Upper lobe of left lung (tissue), 6 donors: ENCODE measurements around the gene TBC1D1. TPM values are rescaled to one million over a fixed set of nuclear protein-coding genes. Genes with fewer than 3 reads are reported as not detected.

Experiments
- ATAC-seq, 2 donors: fragments of 200-7000 bp; cut with Tn5 transposase; one replicate each; pipeline ENCODE4 v1.9.1; 2022; ENCODE audit warnings: mild to moderate bottlenecking in 2 of 2, moderate library complexity in 2 of 2; ENCODE audit not compliant: low FRiP score in 2 of 2
- DNase-seq, 2 donors: peaks; one replicate each; pipeline ENCODE4 v3.0.0-alpha.2; 2019 to 2020
- H3K27ac ChIP-seq, 4 donors: fragments of 200-600 bp; sonication (generic); one replicate each; pipeline ENCODE4 v1.5.1; 2016 to 2019
- H3K27me3 ChIP-seq, 4 donors: fragments of 200-600 bp; sonication (generic); one replicate each; pipeline ENCODE4 v1.5.1; 2017 to 2019
- H3K36me3 ChIP-seq, 4 donors: fragments of 200-600 bp; sonication (generic); one replicate each; pipeline ENCODE4 v1.5.1; 2016 to 2019
- H3K4me1 ChIP-seq, 4 donors: fragments of 200-600 bp; sonication (generic); one replicate each; pipeline ENCODE4 v1.5.1; 2018 to 2019
- H3K4me3 ChIP-seq, 4 donors: fragments of 200-600 bp; sonication (generic); one replicate each; pipeline ENCODE4 v1.5.1; 2017 to 2019; ENCODE audit warnings: mild to moderate bottlenecking in 2 of 4, moderate library complexity in 1 of 4
- H3K9me3 ChIP-seq, 4 donors: fragments of 200-600 bp; sonication (generic); one replicate each; pipeline ENCODE4 v1.5.1; 2018 to 2019
- EP300 ChIP-seq, 4 donors: sonication (generic); formaldehyde crosslinking; IDR thresholded peaks; one replicate each; pipeline ENCODE4 v1.5.1; 2017; ENCODE audit warnings: antibody characterized with exemption in 4 of 4, control low read depth in 2 of 4
- POLR2A ChIP-seq, 4 donors: fragments of 450-650 bp; IDR thresholded peaks; one replicate each; pipeline ENCODE4 v1.5.1; 2016 to 2017; ENCODE audit warnings: antibody characterized with exemption in 4 of 4, mild to moderate bottlenecking in 2 of 4
- POLR2AphosphoS5 ChIP-seq, 2 donors: sonication (generic); formaldehyde crosslinking; IDR thresholded peaks; one replicate each; pipeline ENCODE4 v1.5.1; 2017; ENCODE audit warnings: antibody characterized with exemption in 2 of 2
- WGBS, 2 donors: methylation state at CpG; one replicate each; pipeline ENCODE4 v1.1.5; 2017 to 2018; 5-methylcytosine and 5-hydroxymethylcytosine counted together
- total RNA-seq, 6 donors: library from RNA; depleted of rRNA in 4 of 6; stranded (reverse); fragments of >200 nt in 4 of 6; gene quantifications; one replicate each; pipeline versions ENCODE4 v1.1.0 to v1.2.1, GENCODE V29; 2016 to 2021
- TF ChIP-seq, protein P1 (sequence below), 6 experiments: fragments of 450-650 bp in 4 of 6; fragments of 200-600 bp in 2 of 6; sonication (generic) in 2 of 6; IDR thresholded peaks; one replicate each; pipeline ENCODE4 v1.5.1; 2016 to 2019; ENCODE audit warnings: antibody characterized with exemption in 6 of 6
- donor health status: DM: no; HTN: no; CAD: no; lungs with moderate emphysema.
- donor health status: DM: no; HTN: yes; CAD: no; lungs with severe emphysema.

Gene TBC1D1
- total RNA-seq, 6 donors from 2014 or later = 45.1 to 68.1 (median 58.0) TPM

DNA sequence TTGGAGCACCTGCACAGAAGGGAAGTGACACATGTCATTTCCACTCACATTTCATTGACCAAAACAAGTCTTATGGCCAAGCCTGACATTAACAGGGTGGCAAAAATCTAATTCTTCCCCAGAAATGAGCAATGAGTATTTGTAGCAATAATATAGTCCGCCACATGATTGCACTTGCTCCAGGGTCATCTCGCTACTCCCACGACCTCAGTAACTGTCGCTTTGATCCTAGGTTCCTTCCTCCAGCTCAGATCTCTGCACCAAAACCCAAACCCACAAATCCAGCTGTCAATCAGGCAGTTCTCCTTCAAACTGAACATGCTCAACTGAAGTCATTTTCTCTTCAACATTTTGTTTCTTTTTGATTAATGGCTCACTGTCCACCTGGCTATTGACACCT lies 44.1 kb downstream of the TBC1D1 start:
- DNase-seq = no peak
- Histone ChIP-seq H3K4me3 (no peak overlapping the region), H3K27me3 (no peaks in the 10 kb centered on the region), H3K4me1 (no peaks in the 10 kb centered on the region), H3K9me3 (no peaks in the 10 kb centered on the region), H3K27ac (no peak overlapping the region), H3K36me3 (no peaks in the 10 kb centered on the region)
- no peak for TF ChIP-seq POLR2A (IDR thresholded peaks at IDR 0.05)
- no peak for TF ChIP-seq POLR2AphosphoS5 (IDR thresholded peaks at IDR 0.05)
- TF ChIP-seq, protein P1, sequence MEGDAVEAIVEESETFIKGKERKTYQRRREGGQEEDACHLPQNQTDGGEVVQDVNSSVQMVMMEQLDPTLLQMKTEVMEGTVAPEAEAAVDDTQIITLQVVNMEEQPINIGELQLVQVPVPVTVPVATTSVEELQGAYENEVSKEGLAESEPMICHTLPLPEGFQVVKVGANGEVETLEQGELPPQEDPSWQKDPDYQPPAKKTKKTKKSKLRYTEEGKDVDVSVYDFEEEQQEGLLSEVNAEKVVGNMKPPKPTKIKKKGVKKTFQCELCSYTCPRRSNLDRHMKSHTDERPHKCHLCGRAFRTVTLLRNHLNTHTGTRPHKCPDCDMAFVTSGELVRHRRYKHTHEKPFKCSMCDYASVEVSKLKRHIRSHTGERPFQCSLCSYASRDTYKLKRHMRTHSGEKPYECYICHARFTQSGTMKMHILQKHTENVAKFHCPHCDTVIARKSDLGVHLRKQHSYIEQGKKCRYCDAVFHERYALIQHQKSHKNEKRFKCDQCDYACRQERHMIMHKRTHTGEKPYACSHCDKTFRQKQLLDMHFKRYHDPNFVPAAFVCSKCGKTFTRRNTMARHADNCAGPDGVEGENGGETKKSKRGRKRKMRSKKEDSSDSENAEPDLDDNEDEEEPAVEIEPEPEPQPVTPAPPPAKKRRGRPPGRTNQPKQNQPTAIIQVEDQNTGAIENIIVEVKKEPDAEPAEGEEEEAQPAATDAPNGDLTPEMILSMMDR (IDR thresholded peaks at IDR 0.05) = no peak
- no peak for TF ChIP-seq EP300 (IDR thresholded peaks at IDR 0.05)
- 76 to 96% methylated on average over 4 of the region's 4 CpGs for WGBS, 2 donors
- no peak for ATAC-seq

GRCh38 chr4:37936889-37937498 lies 46.1 kb downstream of the TBC1D1 start:
- no peaks in the 10 kb centered on the region for H3K9me3 ChIP-seq
- WGBS, 2 donors = 54 to 57% methylated on average over 7 of the region's 7 CpGs
- H3K4me3 ChIP-seq = no peak overlapping the region
- DNase-seq (no peak), ATAC-seq (no peak)
- no peaks in the 10 kb centered on the region for H3K36me3 ChIP-seq
- H3K4me1 ChIP-seq = no peaks in the 10 kb centered on the region
- no peaks in the 10 kb centered on the region for H3K27me3 ChIP-seq
- H3K27ac ChIP-seq = no peak overlapping the region
- TF ChIP-seq POLR2A (IDR thresholded peaks at IDR 0.05) = no peak
- no peak for TF ChIP-seq POLR2AphosphoS5 (IDR thresholded peaks at IDR 0.05)
- TF ChIP-seq, protein P1 (IDR thresholded peaks at IDR 0.05) = no peak
- TF ChIP-seq EP300 (IDR thresholded peaks at IDR 0.05) = no peak

- no peaks in the 10 kb centered on the region for H3K36me3 ChIP-seq
- H3K4me3 ChIP-seq = no peak overlapping the region
- WGBS, 2 donors = 98% methylated on average over 3 of the region's 3 CpGs
- ATAC-seq (no peak), DNase-seq (no peak)
- H3K9me3 ChIP-seq = no peaks in the 10 kb centered on the region
- TF ChIP-seq POLR2AphosphoS5 (IDR thresholded peaks at IDR 0.05) = no peak
- TF ChIP-seq, protein P1 (IDR thresholded peaks at IDR 0.05) = no peak
- no peak for TF ChIP-seq POLR2A (IDR thresholded peaks at IDR 0.05)
- TF ChIP-seq EP300 (IDR thresholded peaks at IDR 0.05) = no peak
- no peaks in the 10 kb centered on the region for H3K4me1 ChIP-seq
- H3K27me3 ChIP-seq = no peaks in the 10 kb centered on the region
- H3K27ac ChIP-seq = no peak overlapping the region
Measured at GRCh38 chr4:37938208-37938607, 47.3 kb downstream of the TBC1D1 start.

DNA sequence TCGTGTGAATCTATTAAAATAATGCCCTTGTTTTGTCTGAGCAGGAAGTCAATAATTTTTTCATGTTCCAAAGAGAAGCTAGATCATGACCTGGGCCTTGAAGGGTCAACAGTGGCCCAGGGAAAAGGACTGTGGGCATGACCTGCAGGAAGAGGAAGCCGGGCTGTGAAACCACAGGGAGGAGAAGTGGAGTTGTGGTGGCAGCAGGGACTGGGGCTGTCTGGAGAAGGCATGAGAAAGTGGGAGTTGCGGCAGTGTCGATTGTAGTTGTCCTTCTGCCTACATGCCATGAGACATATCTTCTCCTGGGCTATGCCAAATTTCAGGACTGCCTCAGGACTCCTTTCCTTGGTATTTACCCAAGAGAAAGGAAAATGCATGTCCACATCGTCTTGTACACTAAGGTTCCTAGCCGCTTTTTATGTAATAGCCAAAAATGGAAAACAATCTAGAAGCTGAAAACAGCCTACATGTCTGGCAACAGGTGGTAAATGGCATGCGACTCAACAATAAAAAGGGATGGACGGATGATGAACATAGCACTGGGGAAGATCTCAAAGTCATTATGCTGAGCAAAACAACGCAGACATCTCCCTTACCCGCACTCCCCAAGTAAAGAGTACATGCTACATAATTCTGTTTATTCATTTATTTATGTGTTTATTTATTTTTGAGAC lies 55.8 kb downstream of the TBC1D1 start:
- H3K36me3 ChIP-seq = no peaks in the 10 kb centered on the region
- H3K9me3 ChIP-seq = no peaks in the 10 kb centered on the region
- no peak overlapping the region for H3K4me3 ChIP-seq
- WGBS, 2 donors = 74 to 79% methylated on average over 10 of the region's 10 CpGs
- H3K27me3 ChIP-seq = no peaks in the 10 kb centered on the region
- peaks cover 0 to 7% (median 6%) of the 10 kb centered on the region in 4 donors for H3K4me1 ChIP-seq
- DNase-seq = peak in 1 of 2 donors; percentile 65
- no peak overlapping the region for H3K27ac ChIP-seq
- TF ChIP-seq POLR2AphosphoS5 (IDR thresholded peaks at IDR 0.05) (peak in 1 of 2 donors; percentile 35), EP300 (IDR thresholded peaks at IDR 0.05) (no peak)
- peak; percentile 61 to 82 for ATAC-seq

DNA sequence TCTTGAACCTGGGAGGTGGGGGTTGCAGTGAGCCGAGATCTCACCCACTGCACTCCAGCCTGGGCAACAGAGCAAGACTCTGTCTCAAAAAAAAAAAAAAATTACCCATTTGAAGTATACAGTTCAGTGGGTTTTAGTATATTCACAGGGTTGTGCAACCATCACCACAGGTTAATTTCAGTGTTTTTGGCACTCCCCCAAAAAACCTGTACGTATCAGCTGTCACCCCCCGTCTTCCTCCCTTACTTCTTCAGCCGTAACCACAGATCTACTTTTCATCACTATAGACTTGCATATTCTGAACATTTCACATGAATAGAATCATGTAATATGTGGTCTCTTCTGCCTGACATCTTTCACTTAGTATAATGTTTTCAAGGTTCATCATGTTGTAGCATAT lies 57.7 kb downstream of the TBC1D1 start:
- no peaks in the 10 kb centered on the region for H3K27me3 ChIP-seq
- 69 to 80% methylated on average over 4 of the region's 4 CpGs for WGBS, 2 donors
- H3K27ac ChIP-seq = no peak overlapping the region
- ATAC-seq (no peak), DNase-seq (no peak)
- H3K4me1 ChIP-seq = peaks cover 0 to 10% (median 8%) of the 10 kb centered on the region in 4 donors
- H3K4me3 ChIP-seq = no peak overlapping the region
- no peaks in the 10 kb centered on the region for H3K9me3 ChIP-seq
- TF ChIP-seq POLR2A (IDR thresholded peaks at IDR 0.05) (no peak), POLR2AphosphoS5 (IDR thresholded peaks at IDR 0.05) (no peak), EP300 (IDR thresholded peaks at IDR 0.05) (no peak)
- TF ChIP-seq, protein P1 (IDR thresholded peaks at IDR 0.05) = no peak
- H3K36me3 ChIP-seq = no peaks in the 10 kb centered on the region
